H1 (cell line): Measurements from ENCODE around the gene SLC6A3. TPM values are rescaled to one million over a fixed set of nuclear protein-coding genes. Genes with fewer than 3 reads are reported as not detected.

Experiments
- CTCF ChIA-PET: fragments of 300-600 bp; sonication (Branson Sonifier 250); formaldehyde crosslinking; loops from one replicate; lab custom pipeline; 2021; ENCODE audit not compliant: partially characterized antibody; lab: Charles Lee
- POLR2A ChIA-PET: fragments of 300-600 bp; sonication (Branson Sonifier 250); formaldehyde crosslinking; loops from one replicate; lab custom pipeline; 2021; ENCODE audit warnings: inconsistent platforms; ENCODE audit not compliant: partially characterized antibody; lab: Charles Lee
- DNase-seq, 2 experiments: peaks; one replicate each; pipeline versions ENCODE4 v3.0.0 to v3.0.0-alpha.2; 2010 to 2022; ENCODE audit warnings: low spot score in 2 of 2, low read depth in 1 of 2, mixed read lengths in 1 of 2
- FAIRE-seq: peaks from 2 replicates; lab custom pipeline; 2011; peaks lifted over from hg19 to GRCh38; lab: Jason Lieb, UNC
- H2AFZ ChIP-seq: 2 replicates; pipeline ENCODE4 v1.8.1; 2012; ENCODE audit warnings: low read length, inconsistent platforms
- H2AK5ac ChIP-seq: 2 replicates; pipeline ENCODE4 v1.6.1; 2013; ENCODE audit warnings: low read depth, low read length
- H2BK120ac ChIP-seq: replicated peaks from 2 replicates; pipeline ENCODE3; 2013; ENCODE audit warnings: low read depth, low read length, inconsistent platforms
- H2BK12ac ChIP-seq: 2 replicates; pipeline ENCODE4 v1.6.1; 2013; ENCODE audit warnings: low read depth, low read length
- H2BK15ac ChIP-seq: 2 replicates; pipeline ENCODE4 v1.6.1; 2013; ENCODE audit warnings: low read length
- H2BK20ac ChIP-seq: 2 replicates; pipeline ENCODE4 v1.6.1; 2013; ENCODE audit warnings: low read length
- H2BK5ac ChIP-seq: 2 replicates; pipeline ENCODE4 v1.6.1; 2013; ENCODE audit warnings: low read depth, low read length
- H3K14ac ChIP-seq: 2 replicates; pipeline ENCODE4 v1.6.1; 2013; ENCODE audit warnings: inconsistent platforms; ENCODE audit not compliant: insufficient read length
- H3K18ac ChIP-seq: 2 replicates; pipeline ENCODE4 v1.6.1; 2013; ENCODE audit warnings: low read length; ENCODE audit errors: extremely low read depth
- H3K23ac ChIP-seq: 2 replicates; pipeline ENCODE4 v1.6.1; 2013; ENCODE audit warnings: inconsistent platforms; ENCODE audit not compliant: insufficient read length
- H3K23me2 ChIP-seq: 2 replicates; pipeline ENCODE4 v1.6.1; 2013; ENCODE audit warnings: low read depth, low read length
- H3K27ac ChIP-seq: 2 replicates; pipeline ENCODE4 v1.6.1; 2011; ENCODE audit warnings: low read depth, low read length, inconsistent platforms
- H3K27me3 ChIP-seq, 4 experiments: replicated peaks in 1 of 4; 1 replicate in 1 of 4; 2 replicates in 3 of 4; pipeline versions ENCODE4 v1.6.1 to v1.8.1; 2011 to 2013; ENCODE audit warnings: low read length in 3 of 4, mild to moderate bottlenecking in 3 of 4, inconsistent platforms in 2 of 4, mixed read lengths in 2 of 4, moderate library complexity in 1 of 4; ENCODE audit not compliant: control insufficient read depth in 3 of 4, insufficient read depth in 3 of 4; ENCODE audit errors: extremely low read depth in 1 of 4
- H3K36me3 ChIP-seq, 4 experiments: 2 replicates each; pipeline versions ENCODE4 v1.6.1 to v1.8.1; 2011 to 2013; ENCODE audit warnings: mild to moderate bottlenecking in 4 of 4, low read length in 3 of 4, moderate library complexity in 2 of 4, control low read depth in 1 of 4, inconsistent platforms in 1 of 4; ENCODE audit not compliant: insufficient read depth in 4 of 4, control insufficient read depth in 2 of 4
- H3K4ac ChIP-seq: replicated peaks from 2 replicates; pipeline ENCODE3; 2013; ENCODE audit warnings: low read length, low read depth, mixed read lengths, inconsistent platforms; ENCODE audit not compliant: insufficient read length
- H3K4me1 ChIP-seq, 4 experiments: replicated peaks in 1 of 4; 1 replicate in 1 of 4; 2 replicates in 3 of 4; pipeline versions ENCODE4 v1.6.1 to v1.8.1; 2011 to 2013; ENCODE audit warnings: low read length in 3 of 4, inconsistent platforms in 2 of 4, mixed read lengths in 1 of 4; ENCODE audit not compliant: insufficient read depth in 4 of 4, control insufficient read depth in 3 of 4
- H3K4me2 ChIP-seq, 2 experiments: 2 replicates each; pipeline versions ENCODE4 v1.6.1 to v1.8.1; 2011 to 2013; ENCODE audit warnings: low read depth in 2 of 2, low read length in 2 of 2, control low read depth in 1 of 2, inconsistent platforms in 1 of 2, mild to moderate bottlenecking in 1 of 2; ENCODE audit not compliant: insufficient read depth in 1 of 2
- H3K4me3 ChIP-seq, 4 experiments: fragments of 200-600, 300-600 bp in 1 of 4; sonication (generic), shearing (Covaris generic), sonication (Bioruptor Twin) in 1 of 4; 2 replicates each; pipeline versions ENCODE4 v1.5.1 to v1.8.1; 2011 to 2016; ENCODE audit warnings: low read length in 4 of 4, low read depth in 3 of 4, control low read depth in 2 of 4, inconsistent platforms in 2 of 4, mild to moderate bottlenecking in 2 of 4, mixed read lengths in 1 of 4, moderate library complexity in 1 of 4; ENCODE audit not compliant: insufficient read depth in 2 of 4; ENCODE audit errors: extremely low read depth in 1 of 4
- H3K56ac ChIP-seq: replicated peaks from 2 replicates; pipeline ENCODE3; 2013; ENCODE audit warnings: low read depth, mild to moderate bottlenecking, mixed read lengths, low read length, inconsistent platforms; ENCODE audit not compliant: insufficient read length
- H3K79me1 ChIP-seq: 2 replicates; pipeline ENCODE4 v1.6.1; 2013; ENCODE audit warnings: low read depth, low read length, control low read depth
- H3K79me2 ChIP-seq, 2 experiments: 2 replicates each; pipeline versions ENCODE4 v1.6.1 to v1.8.1; 2012 to 2013; ENCODE audit warnings: low read length in 2 of 2, mild to moderate bottlenecking in 2 of 2, inconsistent platforms in 1 of 2; ENCODE audit not compliant: insufficient read depth in 2 of 2, control insufficient read depth in 1 of 2
- H3K9ac ChIP-seq, 4 experiments: replicated peaks in 1 of 4; 1 replicate in 1 of 4; 2 replicates in 3 of 4; pipeline versions ENCODE4 v1.6.1 to v1.8.1; 2011 to 2013; ENCODE audit warnings: low read depth in 3 of 4, low read length in 3 of 4, control low read depth in 2 of 4, mild to moderate bottlenecking in 2 of 4, moderate library complexity in 2 of 4, inconsistent platforms in 1 of 4; ENCODE audit errors: extremely low read depth in 1 of 4
- H3K9me3 ChIP-seq, 2 experiments: 2 replicates each; pipeline versions ENCODE4 v1.6.1 to v1.8.1; 2012 to 2013; ENCODE audit warnings: mild to moderate bottlenecking in 2 of 2, moderate library complexity in 2 of 2, control low read depth in 1 of 2, inconsistent platforms in 1 of 2, low read depth in 1 of 2, low read length in 1 of 2, mixed read lengths in 1 of 2; ENCODE audit not compliant: insufficient read depth in 2 of 2
- H4K20me1 ChIP-seq, 2 experiments: replicated peaks in 1 of 2; 2 replicates each; pipeline versions ENCODE3 to v1.8.1; 2011 to 2013; ENCODE audit warnings: inconsistent platforms in 2 of 2, low read length in 2 of 2, mild to moderate bottlenecking in 1 of 2; ENCODE audit not compliant: insufficient read depth in 2 of 2, control insufficient read depth in 1 of 2
- H4K5ac ChIP-seq: 2 replicates; pipeline ENCODE4 v1.6.1; 2013; ENCODE audit warnings: low read length, low read depth, mixed read lengths, inconsistent platforms; ENCODE audit not compliant: insufficient read length
- H4K8ac ChIP-seq: 2 replicates; pipeline ENCODE4 v1.8.0; 2013; ENCODE audit warnings: mild to moderate bottlenecking, moderate library complexity, low read length, inconsistent platforms; ENCODE audit not compliant: insufficient read depth; ENCODE audit errors: extremely low read depth
- H4K91ac ChIP-seq: replicated peaks from 2 replicates; pipeline ENCODE3; 2013; ENCODE audit warnings: low read length, mixed read lengths, inconsistent platforms; ENCODE audit not compliant: insufficient read length
- BCL11A ChIP-seq, 2 experiments: IDR thresholded peaks; one replicate each; pipeline ENCODE4 v1.6.1; 2011; ENCODE audit warnings: low read depth in 2 of 2, low read length in 2 of 2, mild to moderate bottlenecking in 2 of 2
- CBX8 ChIP-seq: fragments of 300-800, 300-1000 bp; sonication (generic); IDR thresholded peaks from 2 replicates; pipeline ENCODE4 v1.7.1; 2016; ENCODE audit warnings: low read depth, low read length, borderline replicate concordance
- JUND ChIP-seq: IDR thresholded peaks from 2 replicates; pipeline ENCODE4 v1.6.1; 2011; ENCODE audit warnings: mild to moderate bottlenecking, improper control_type of control experiment, low read length
- KDM1A ChIP-seq: fragments of 200-600, 300-600 bp; sonication (generic); IDR thresholded peaks from 2 replicates; pipeline ENCODE4 v1.7.1; 2016; ENCODE audit warnings: mild to moderate bottlenecking, low read length, borderline replicate concordance
- KDM5A ChIP-seq: fragments of 200-600 bp; IDR thresholded peaks from 2 replicates; pipeline ENCODE4 v1.7.1; 2012; ENCODE audit warnings: mild to moderate bottlenecking, low read length, inconsistent platforms, mixed read lengths
- MAFK ChIP-seq: IDR thresholded peaks from 2 replicates; pipeline ENCODE4 v1.6.1; 2012; ENCODE audit warnings: low read depth, mild to moderate bottlenecking, improper control_type of control experiment, low read length
- POLR2A ChIP-seq, 2 experiments: IDR thresholded peaks; 1 replicate in 1 of 2; 2 replicates in 1 of 2; pipeline ENCODE4 v1.6.1; 2011; ENCODE audit warnings: low read depth in 2 of 2, low read length in 2 of 2, mild to moderate bottlenecking in 2 of 2; ENCODE audit errors: control extremely low read depth in 1 of 2
- RXRA ChIP-seq: IDR thresholded peaks from 2 replicates; pipeline ENCODE4 v1.6.1; 2011; ENCODE audit warnings: low read depth, mild to moderate bottlenecking, low read length, moderate library complexity; ENCODE audit not compliant: insufficient read depth
- SIX5 ChIP-seq: IDR thresholded peaks from 2 replicates; pipeline ENCODE4 v1.6.1; 2011; ENCODE audit warnings: mild to moderate bottlenecking, low read depth, low read length
- USF2 ChIP-seq: IDR thresholded peaks from 2 replicates; pipeline ENCODE4 v1.6.1; 2011; ENCODE audit warnings: low read length, improper control_type of control experiment
- WGBS, 2 experiments: shearing (Covaris generic) in 1 of 2; methylation state at CpG; one replicate each; pipeline versions ENCODE4 v1.1.6 to v1.1.7; 2013 to 2015; ENCODE audit warnings: low lambda C conversion rate in 2 of 2, mixed read lengths in 2 of 2, inconsistent platforms in 1 of 2, low coverage in 1 of 2, missing lambda C conversion rate in 1 of 2; ENCODE audit not compliant: insufficient replicate concordance in 2 of 2, insufficient coverage in 1 of 2, insufficient read length in 1 of 2; ENCODE audit errors: extremely low coverage in 1 of 2, missing lambda C conversion rate in 1 of 2; 5-methylcytosine and 5-hydroxymethylcytosine counted together
- polyA plus RNA-seq, 7 experiments: library from polyadenylated mRNA; depleted of rRNA in 3 of 7; stranded (reverse) in 5 of 7; unstranded in 2 of 7; fragments of >200 nt in 5 of 7; fragments of 200-250 nt in 2 of 7; gene quantifications; 1 replicate in 5 of 7; 2 replicates in 1 of 7; 4 replicates in 1 of 7; pipeline versions ENCODE4 v1.2.1 to v1.2.3, GENCODE V29; 2011 to 2013; ENCODE audit warnings: missing spikeins in 2 of 7, mixed read lengths in 2 of 7
- total RNA-seq: library from RNA; stranded (reverse); fragmentation: NEBNext Ultra II Directional; extraction: Animal tissue kit (Norgen Biotek cat#: 25700); gene quantifications from 2 replicates; pipeline ENCODE4 v1.2.1, GENCODE V29; 2021

The SLC6A3 gene
- total and polyA plus RNA-seq, 2 of the 8 experiments (the other 6 are each of a cell fraction or from before 2014, with no cell fraction given): 0.48 to 0.91 TPM

- no peak overlapping the region for H2BK120ac ChIP-seq
- no peak overlapping the region for H4K91ac ChIP-seq
- no peak overlapping the region for H2BK12ac ChIP-seq
- H2AFZ ChIP-seq: no peak overlapping the region
- ChIA-PET POLR2A (interaction anchor here (1.5 kb wide), 1 partner anchor 21 kb away, joined by 3 read pairs; no protein-coding TSS in a partner anchor), CTCF (interaction anchor here (1.3 to 2.5 kb wide), 2 partner anchors 11 to 13 kb away, joined by 4 to 12 read pairs; no protein-coding TSS in a partner anchor)
- H2BK20ac ChIP-seq: no peak overlapping the region
- H2BK15ac ChIP-seq: no peak overlapping the region
- no peak overlapping the region for H3K14ac ChIP-seq
- no peaks in the 10 kb centered on the region for H3K23me2 ChIP-seq
- H4K5ac ChIP-seq: no peak overlapping the region
- H3K4ac ChIP-seq: no peak overlapping the region
- H3K9me3 ChIP-seq: no peaks in the 10 kb centered on the region
- no peak overlapping the region; the same call in 1 of the 2 replicates for H4K8ac ChIP-seq
- H3K56ac ChIP-seq: no peak overlapping the region
- H3K23ac ChIP-seq: no peak overlapping the region
- H3K36me3 ChIP-seq: no peaks in the 10 kb centered on the region
- no peaks in the 10 kb centered on the region for H3K27me3 ChIP-seq
- H3K4me1 ChIP-seq: peaks cover 0 to 3% (median 1%) of the 10 kb centered on the region in 4 experiments; a peak in 1 of 7 replicates
- no peak overlapping the region for H3K4me3 ChIP-seq
- no peak overlapping the region for H3K27ac ChIP-seq
- DNase-seq: no peak
- H3K4me2 ChIP-seq: no peak overlapping the region
- H2AK5ac ChIP-seq: no peak overlapping the region
- H3K79me1 ChIP-seq: no peaks in the 10 kb centered on the region
- FAIRE-seq: no peak
- H3K79me2 ChIP-seq: no peaks in the 10 kb centered on the region
- no peak overlapping the region for H3K18ac ChIP-seq
- 90% methylated on average over 14 of the region's 14 CpGs; no CpG with 5 or more reads in 1 of the 2 experiments for WGBS, 2 experiments
- no peaks in the 10 kb centered on the region for H4K20me1 ChIP-seq
- no peak overlapping the region for H2BK5ac ChIP-seq
- H3K9ac ChIP-seq: no peak overlapping the region
- no peak for TF ChIP-seq KDM5A
- no peak for TF ChIP-seq JUND
- TF ChIP-seq CBX8: no peak
- TF ChIP-seq POLR2A (IDR thresholded peaks at IDR 0.05; ENCODE audit: control extremely low read depth in 1 of 2, low read depth in 2 of 2, low read length in 2 of 2): no peak
- no peak for TF ChIP-seq RXRA
- TF ChIP-seq SIX5: no peak
- TF ChIP-seq KDM1A: no peak
- TF ChIP-seq BCL11A (IDR thresholded peaks at IDR 0.05; ENCODE audit: low read depth in 2 of 2, low read length in 2 of 2): no peak
- no peak for TF ChIP-seq USF2
- TF ChIP-seq MAFK: no peak
Measured at GRCh38 chr5:1366514-1366913, 78.7 kb downstream of the SLC6A3 start.
